Measurements from ENCODE around the gene PTK7.

- TF ChIP-seq, protein P1, sequence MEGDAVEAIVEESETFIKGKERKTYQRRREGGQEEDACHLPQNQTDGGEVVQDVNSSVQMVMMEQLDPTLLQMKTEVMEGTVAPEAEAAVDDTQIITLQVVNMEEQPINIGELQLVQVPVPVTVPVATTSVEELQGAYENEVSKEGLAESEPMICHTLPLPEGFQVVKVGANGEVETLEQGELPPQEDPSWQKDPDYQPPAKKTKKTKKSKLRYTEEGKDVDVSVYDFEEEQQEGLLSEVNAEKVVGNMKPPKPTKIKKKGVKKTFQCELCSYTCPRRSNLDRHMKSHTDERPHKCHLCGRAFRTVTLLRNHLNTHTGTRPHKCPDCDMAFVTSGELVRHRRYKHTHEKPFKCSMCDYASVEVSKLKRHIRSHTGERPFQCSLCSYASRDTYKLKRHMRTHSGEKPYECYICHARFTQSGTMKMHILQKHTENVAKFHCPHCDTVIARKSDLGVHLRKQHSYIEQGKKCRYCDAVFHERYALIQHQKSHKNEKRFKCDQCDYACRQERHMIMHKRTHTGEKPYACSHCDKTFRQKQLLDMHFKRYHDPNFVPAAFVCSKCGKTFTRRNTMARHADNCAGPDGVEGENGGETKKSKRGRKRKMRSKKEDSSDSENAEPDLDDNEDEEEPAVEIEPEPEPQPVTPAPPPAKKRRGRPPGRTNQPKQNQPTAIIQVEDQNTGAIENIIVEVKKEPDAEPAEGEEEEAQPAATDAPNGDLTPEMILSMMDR (IDR thresholded peaks at IDR 0.05), result no peak
- TF ChIP-seq EZH2 (IDR thresholded peaks at IDR 0.05), result no peak
Measured at GRCh38 chr6:43170417-43170930, 94.4 kb downstream of the PTK7 start.

Measured in neural progenitor cell (in vitro differentiated cells).